ENCODE measurements around the gene DDX39B.
"Not testable (repeated sequence)": the region's sequence is repeated elsewhere in the genome, so short reads cannot be mapped to it uniquely, and the experiment has no call there.

DDX39B gene

DNA sequence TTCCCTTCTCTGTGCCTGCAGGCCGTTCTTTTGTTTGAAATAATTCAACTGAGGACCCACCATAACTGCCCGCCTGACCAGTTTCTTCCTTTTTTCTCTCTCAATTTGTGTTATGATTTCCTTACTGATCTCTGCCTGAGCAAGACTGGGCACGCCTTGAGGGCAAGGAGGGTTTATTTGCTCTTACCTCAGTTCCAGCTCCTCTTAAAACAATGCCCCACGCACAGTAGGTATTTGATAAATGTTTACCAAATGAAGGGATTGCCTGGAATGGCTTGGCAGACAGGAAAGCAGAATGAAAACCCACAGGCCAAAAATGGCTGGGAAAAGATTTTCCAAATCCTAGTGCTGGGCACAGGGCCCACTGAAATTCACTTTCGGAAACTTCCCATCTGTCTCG, 54.1 kb downstream of the DDX39B start:
- DNase-seq (ENCODE audit: low read depth in 1 of 2, low spot score in 1 of 2) = not testable (repeated sequence)

DNA sequence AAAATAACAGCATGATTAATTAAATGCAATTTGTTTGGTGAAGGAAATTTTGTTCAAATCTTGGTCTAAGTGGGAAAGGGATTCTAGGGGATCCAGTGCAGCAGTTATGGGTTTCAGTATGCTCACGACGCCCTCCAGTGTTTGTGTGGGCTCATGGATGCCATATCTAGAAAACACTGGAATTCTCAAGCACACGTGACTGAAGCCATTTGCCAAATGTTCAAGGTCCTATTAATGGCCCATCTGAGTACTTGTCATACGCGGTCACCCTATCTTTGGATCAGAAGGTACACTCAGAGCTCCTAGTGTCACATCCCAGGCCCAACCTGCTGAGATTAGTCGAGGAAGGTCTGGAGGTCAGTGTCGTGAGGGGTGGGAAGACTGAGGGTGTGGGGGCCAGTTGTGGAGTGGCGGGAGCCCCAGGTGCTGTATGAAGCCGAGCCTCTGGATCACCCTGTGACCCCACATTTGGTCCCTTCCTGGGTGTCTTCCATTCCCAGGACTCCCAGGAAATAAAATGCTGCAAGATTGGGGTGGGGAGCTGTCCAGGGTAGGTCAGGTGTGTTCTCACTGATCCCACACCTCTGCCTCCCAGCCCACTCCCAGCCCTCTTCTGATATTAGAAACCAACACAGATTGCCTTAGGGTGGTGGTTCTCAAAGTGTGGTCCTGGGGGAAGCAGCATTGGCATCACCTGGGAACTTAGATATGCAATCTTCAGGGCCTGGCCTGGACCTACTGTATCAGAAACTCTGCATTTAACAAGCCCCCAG, 55.6 kb downstream of the DDX39B start:
- not testable (repeated sequence) for DNase-seq (ENCODE audit: low read depth in 1 of 2, low spot score in 1 of 2)

- no peak for DNase-seq (ENCODE audit: low read depth in 1 of 2, low spot score in 1 of 2)
Observed at GRCh38 chr6:31485055-31485454, 56.7 kb downstream of the DDX39B start.

DNA sequence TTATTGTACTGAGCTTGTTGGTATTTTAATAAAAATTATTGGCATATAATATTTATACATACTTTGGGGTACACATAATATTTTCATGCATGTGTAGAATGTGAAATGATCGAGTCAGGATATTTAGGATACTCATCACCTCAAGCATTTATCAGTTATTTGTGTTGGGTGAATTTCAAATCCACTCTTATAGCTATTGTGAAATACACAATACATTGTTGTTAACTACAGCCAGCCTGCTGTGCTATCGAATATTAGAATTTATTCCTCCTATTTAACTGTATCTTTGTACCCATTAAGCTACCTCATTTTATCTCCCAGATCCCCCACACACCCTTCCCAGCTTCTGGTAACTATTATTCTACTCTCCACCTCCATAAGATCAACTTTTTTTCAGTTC, 58.4 kb downstream of the DDX39B start:
- no peak for DNase-seq (ENCODE audit: low read depth in 1 of 2, low spot score in 1 of 2)

GRCh38 chr6:31480574-31480973, 61.2 kb downstream of the DDX39B start:
- DNase-seq (ENCODE audit: low read depth in 1 of 2, low spot score in 1 of 2) = no peak
